ENCODE results near the gene AGT. TPM values are rescaled to one million over a fixed set of nuclear protein-coding genes. Genes with fewer than 3 reads are reported as not detected.

AGT gene
- total RNA-seq, 1 experiment from 2014 or later, result not detected

DNA sequence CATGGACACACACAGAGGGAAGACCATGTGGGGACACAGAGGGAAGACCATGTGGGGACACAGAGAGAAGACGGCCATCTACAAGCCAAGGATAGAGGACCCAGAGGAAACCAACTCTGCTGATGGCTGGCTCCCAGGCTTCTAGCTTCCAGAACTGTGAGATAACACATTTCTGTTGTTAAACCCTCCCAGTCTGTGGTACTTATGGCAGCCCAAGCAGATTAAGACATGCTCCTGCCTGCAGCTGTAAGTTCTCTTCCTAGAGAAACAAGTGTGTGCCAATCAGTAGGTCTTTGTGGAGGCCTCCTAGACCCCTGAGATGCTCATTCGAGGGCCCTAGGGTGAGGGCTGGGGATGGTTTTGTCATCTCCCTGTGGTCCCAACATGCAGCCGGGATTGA, 2.7 kb downstream of the AGT start:
- Histone ChIP-seq H4K20me1 (ENCODE audit: low read length) (no peaks in the 10 kb centered on the region), H3K79me2 (ENCODE audit: low read length) (no peaks in the 10 kb centered on the region), H3K9ac (ENCODE audit: low read length) (no peak overlapping the region), H3F3A (ENCODE audit: low read length, unreplicated experiment) (no peaks in the 10 kb centered on the region), H3K4me1 (ENCODE audit: insufficient read depth, low read length) (peaks cover 11% of the 10 kb centered on the region), H3K4me3 (ENCODE audit: low read length) (no peak overlapping the region), H3K27ac (ENCODE audit: low read length) (no peak overlapping the region), H3K9me3 (ENCODE audit: low read length) (no peaks in the 10 kb centered on the region), H3K36me3 (ENCODE audit: low read depth, low read length) (no peaks in the 10 kb centered on the region), H3K27me3 (ENCODE audit: low read length) (no peaks in the 10 kb centered on the region), H3K4me2 (ENCODE audit: low read length) (no peak overlapping the region), H2AFZ (ENCODE audit: low read length) (no peak overlapping the region), H3K9me2 (replicated peaks; ENCODE audit: low read length) (no peaks in the 10 kb centered on the region)
- ChIA-PET CTCF (no interaction called here), POLR2A (ENCODE audit: unreplicated experiment) (no interaction called here)
- TF ChIP-seq EZH2phosphoT487 (IDR thresholded peaks at IDR 0.05; ENCODE audit: borderline replicate concordance, low read length), result no peak
- TF ChIP-seq EZH2 (IDR thresholded peaks at IDR 0.05; ENCODE audit: low read length, unreplicated experiment), result no peak
- TF ChIP-seq, protein P1, sequence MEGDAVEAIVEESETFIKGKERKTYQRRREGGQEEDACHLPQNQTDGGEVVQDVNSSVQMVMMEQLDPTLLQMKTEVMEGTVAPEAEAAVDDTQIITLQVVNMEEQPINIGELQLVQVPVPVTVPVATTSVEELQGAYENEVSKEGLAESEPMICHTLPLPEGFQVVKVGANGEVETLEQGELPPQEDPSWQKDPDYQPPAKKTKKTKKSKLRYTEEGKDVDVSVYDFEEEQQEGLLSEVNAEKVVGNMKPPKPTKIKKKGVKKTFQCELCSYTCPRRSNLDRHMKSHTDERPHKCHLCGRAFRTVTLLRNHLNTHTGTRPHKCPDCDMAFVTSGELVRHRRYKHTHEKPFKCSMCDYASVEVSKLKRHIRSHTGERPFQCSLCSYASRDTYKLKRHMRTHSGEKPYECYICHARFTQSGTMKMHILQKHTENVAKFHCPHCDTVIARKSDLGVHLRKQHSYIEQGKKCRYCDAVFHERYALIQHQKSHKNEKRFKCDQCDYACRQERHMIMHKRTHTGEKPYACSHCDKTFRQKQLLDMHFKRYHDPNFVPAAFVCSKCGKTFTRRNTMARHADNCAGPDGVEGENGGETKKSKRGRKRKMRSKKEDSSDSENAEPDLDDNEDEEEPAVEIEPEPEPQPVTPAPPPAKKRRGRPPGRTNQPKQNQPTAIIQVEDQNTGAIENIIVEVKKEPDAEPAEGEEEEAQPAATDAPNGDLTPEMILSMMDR (conservative IDR thresholded peaks at IDR 0.05; ENCODE audit: low read depth, low read length), result no peak
- ATAC-seq (no peak), DNase-seq (no peak)
- no TSS peak for BruUV-seq (replicated peaks)
- intact Hi-C loops (cut with micrococcal nuclease), result no loop called here

DNA sequence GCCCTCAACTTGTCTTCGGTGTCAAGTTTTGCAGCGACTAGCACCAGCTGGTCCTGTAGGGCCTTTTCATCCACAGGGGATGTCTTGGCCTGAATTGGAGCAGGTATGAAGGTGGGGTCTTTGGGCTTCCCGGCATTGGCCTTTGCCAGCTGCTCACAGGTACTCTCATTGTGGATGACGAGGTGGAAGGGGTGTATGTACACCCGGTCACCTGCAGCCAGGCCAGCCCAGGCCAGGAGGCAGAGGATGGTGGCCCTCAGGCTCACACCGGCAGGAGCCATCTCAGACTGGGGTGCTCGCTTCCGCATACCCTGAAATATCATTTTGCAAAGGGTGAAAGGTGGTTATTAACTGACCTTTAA, 3.4 kb downstream of the AGT start:
- intact Hi-C loops (cut with micrococcal nuclease), result no loop called here
- no peak overlapping the region for H3K27ac ChIP-seq (ENCODE audit: low read length)
- H3F3A ChIP-seq (ENCODE audit: low read length, unreplicated experiment), result no peaks in the 10 kb centered on the region
- no peak overlapping the region for H3K4me3 ChIP-seq (ENCODE audit: low read length)
- DNase-seq, result no peak
- H3K4me2 ChIP-seq (ENCODE audit: low read length), result no peak overlapping the region
- ATAC-seq, result no peak
- no peaks in the 10 kb centered on the region for H3K9me2 ChIP-seq (replicated peaks; ENCODE audit: low read length)
- H3K79me2 ChIP-seq (ENCODE audit: low read length), result no peaks in the 10 kb centered on the region
- ChIA-PET POLR2A (ENCODE audit: unreplicated experiment) (no interaction called here), CTCF (no interaction called here)
- H3K9ac ChIP-seq (ENCODE audit: low read length), result no peak overlapping the region
- no peak overlapping the region for H2AFZ ChIP-seq (ENCODE audit: low read length)
- no peaks in the 10 kb centered on the region for H4K20me1 ChIP-seq (ENCODE audit: low read length)
- BruUV-seq (replicated peaks), result no TSS peak
- TF ChIP-seq, protein P1 (conservative IDR thresholded peaks at IDR 0.05; ENCODE audit: low read depth, low read length), result no peak
- no peak for TF ChIP-seq EZH2 (IDR thresholded peaks at IDR 0.05; ENCODE audit: low read length, unreplicated experiment)
- TF ChIP-seq EZH2phosphoT487 (IDR thresholded peaks at IDR 0.05; ENCODE audit: borderline replicate concordance, low read length), result no peak
- no peaks in the 10 kb centered on the region for H3K36me3 ChIP-seq (ENCODE audit: low read depth, low read length)
- no peaks in the 10 kb centered on the region for H3K9me3 ChIP-seq (ENCODE audit: low read length)
- H3K4me1 ChIP-seq (ENCODE audit: insufficient read depth, low read length), result peaks cover 11% of the 10 kb centered on the region
- no peaks in the 10 kb centered on the region for H3K27me3 ChIP-seq (ENCODE audit: low read length)

DNA sequence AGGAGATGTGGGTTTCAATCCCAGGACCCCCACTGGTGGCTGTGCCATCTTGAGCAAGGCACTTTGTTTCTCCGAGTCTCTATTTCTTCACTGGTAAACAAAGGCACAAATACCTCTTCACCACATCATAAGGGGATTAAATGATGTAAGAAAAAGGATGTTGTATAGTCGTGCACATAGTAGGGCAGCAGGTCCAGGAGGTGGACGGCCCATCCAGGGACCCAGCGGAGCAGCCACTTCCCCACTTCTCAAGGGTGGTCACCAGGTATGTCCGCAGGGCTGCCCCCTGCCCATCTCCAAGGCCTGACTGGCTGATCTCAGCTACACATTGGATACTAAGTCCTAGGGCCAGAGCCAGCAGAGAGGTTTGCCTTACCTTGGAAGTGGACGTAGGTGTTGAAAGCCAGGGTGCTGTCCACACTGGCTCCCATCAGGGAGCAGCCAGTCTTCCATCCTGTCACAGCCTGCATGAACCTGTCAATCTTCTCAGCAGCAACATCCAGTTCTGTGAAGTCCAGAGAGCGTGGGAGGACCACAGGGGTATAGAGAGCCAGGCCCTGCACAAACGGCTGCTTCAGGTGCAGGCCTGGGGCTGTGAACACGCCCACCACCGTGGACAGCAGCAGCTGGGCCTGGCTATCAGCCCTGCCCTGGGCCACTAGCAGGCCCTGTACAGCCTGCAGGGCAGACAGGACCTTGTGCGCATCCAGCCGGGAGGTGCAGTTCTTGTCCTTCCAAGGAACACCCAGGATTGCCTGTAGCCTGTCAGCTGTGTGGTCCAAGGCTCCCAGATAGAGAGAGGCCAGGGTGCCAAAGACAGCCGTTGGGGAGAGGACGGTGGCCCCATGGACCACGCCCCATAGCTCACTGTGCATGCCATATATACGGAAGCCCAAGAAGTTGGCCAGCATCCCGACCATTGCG, 4.0 kb downstream of the AGT start:
- no peaks in the 10 kb centered on the region for H3K27me3 ChIP-seq (ENCODE audit: low read length)
- H3K36me3 ChIP-seq (ENCODE audit: low read depth, low read length), result no peaks in the 10 kb centered on the region
- ChIA-PET CTCF (no interaction called here), POLR2A (ENCODE audit: unreplicated experiment) (no interaction called here)
- H3K9me2 ChIP-seq (replicated peaks; ENCODE audit: low read length), result no peaks in the 10 kb centered on the region
- no peak overlapping the region for H2AFZ ChIP-seq (ENCODE audit: low read length)
- no peak overlapping the region for H3K4me2 ChIP-seq (ENCODE audit: low read length)
- no TSS peak for BruUV-seq (replicated peaks)
- H3K79me2 ChIP-seq (ENCODE audit: low read length), result no peaks in the 10 kb centered on the region
- no peaks in the 10 kb centered on the region for H3K9me3 ChIP-seq (ENCODE audit: low read length)
- no peaks in the 10 kb centered on the region for H3F3A ChIP-seq (ENCODE audit: low read length, unreplicated experiment)
- H3K9ac ChIP-seq (ENCODE audit: low read length), result no peak overlapping the region
- peaks cover 11% of the 10 kb centered on the region for H3K4me1 ChIP-seq (ENCODE audit: insufficient read depth, low read length)
- no peaks in the 10 kb centered on the region for H4K20me1 ChIP-seq (ENCODE audit: low read length)
- no peak overlapping the region for H3K4me3 ChIP-seq (ENCODE audit: low read length)
- intact Hi-C loops (cut with micrococcal nuclease), result no loop called here
- no peak for DNase-seq
- no peak for ATAC-seq
- TF ChIP-seq, protein P1 (conservative IDR thresholded peaks at IDR 0.05; ENCODE audit: low read depth, low read length), result no peak
- TF ChIP-seq EZH2phosphoT487 (IDR thresholded peaks at IDR 0.05; ENCODE audit: borderline replicate concordance, low read length), result no peak
- no peak for TF ChIP-seq EZH2 (IDR thresholded peaks at IDR 0.05; ENCODE audit: low read length, unreplicated experiment)
- no peak overlapping the region for H3K27ac ChIP-seq (ENCODE audit: low read length)

Measured in PC-3 (cell line).